Activated CD4-positive, alpha-beta T cell treated with anti-CD3 and anti-CD28 coated beads for 4 hours (primary cell): Measurements from ENCODE around the gene GTF3A.

Experiments used
- DNase-seq, 2 donors: peaks; one replicate each; pipeline ENCODE4 v3.0.0-alpha.2; 2020

The GTF3A gene

DNA sequence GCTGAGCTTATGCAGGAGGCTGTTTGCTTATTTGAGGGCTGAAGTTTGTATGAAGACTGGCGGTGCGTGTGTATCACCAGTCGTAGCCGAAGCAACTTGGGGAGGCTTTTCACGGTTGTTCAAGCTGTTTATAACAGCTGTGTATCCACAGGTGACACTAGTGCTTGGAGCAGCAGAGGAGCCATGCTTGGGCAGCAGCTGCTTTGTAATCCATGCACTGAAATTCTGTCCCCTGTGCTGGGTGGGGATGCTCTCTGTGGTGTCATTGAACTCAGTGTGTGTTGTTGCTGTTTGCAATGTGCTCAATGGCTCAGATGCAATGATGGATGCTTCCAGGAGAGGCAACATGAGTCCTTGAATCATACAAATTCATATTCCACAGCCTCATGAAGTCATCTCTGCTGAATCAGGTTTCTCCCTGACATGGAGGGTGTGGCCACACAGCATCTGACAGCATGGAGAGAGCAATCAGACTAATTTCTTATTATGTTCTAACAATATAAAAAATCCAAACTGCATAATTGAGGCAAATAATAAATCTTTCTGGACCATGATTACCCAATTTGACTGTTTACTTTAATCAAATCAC is 18.8 kb upstream of the GTF3A start:
- no peak for DNase-seq

- DNase-seq: peak; percentile 38 to 39
Observed at GRCh38 chr13:27406178-27406939, 18.1 kb upstream of the GTF3A start.

DNA sequence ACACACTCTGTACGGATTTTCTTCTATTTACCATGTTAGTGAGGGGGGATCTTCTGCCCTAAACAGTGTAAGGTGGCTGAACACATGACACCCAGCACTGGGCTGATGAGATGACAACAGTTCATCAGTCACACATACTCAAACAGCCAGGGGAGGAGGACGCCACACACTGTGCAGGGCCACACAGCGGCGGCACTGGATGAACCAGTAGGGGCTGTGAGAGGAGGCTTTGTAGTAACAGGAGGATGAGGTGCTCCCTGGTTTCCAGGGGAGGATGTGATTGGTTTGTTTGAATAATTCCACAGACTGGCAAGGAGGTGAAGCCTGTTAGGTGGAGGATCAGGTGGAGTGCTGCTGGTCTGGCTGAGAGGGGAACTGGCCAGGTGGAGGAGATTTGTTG is 16.3 kb upstream of the GTF3A start:
- no peak for DNase-seq

- no peak for DNase-seq
Observed at GRCh38 chr13:27409013-27409412, 15.4 kb upstream of the GTF3A start.

- DNase-seq: no peak
Observed at GRCh38 chr13:27411341-27411740, 13.1 kb upstream of the GTF3A start.

DNA sequence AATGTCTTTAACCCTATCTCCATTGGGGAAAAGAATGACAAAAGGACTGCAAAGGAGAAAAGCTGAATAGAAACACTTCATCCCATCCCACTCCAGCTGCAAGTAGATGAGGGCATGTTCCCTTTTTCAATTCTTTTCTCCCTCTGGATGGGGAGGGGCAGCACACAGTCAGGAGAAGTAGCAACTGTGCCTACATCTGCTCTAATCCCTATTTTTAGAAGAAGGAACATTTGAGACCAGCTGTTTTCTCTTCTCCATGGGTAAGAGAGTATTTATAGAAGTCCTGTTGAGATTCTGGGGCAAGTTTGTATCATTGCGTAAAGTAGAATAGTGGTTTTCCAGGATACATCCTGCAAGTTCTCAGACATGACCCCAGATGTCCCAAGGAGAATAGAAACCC is 9.3 kb upstream of the GTF3A start:
- DNase-seq: no peak

DNA sequence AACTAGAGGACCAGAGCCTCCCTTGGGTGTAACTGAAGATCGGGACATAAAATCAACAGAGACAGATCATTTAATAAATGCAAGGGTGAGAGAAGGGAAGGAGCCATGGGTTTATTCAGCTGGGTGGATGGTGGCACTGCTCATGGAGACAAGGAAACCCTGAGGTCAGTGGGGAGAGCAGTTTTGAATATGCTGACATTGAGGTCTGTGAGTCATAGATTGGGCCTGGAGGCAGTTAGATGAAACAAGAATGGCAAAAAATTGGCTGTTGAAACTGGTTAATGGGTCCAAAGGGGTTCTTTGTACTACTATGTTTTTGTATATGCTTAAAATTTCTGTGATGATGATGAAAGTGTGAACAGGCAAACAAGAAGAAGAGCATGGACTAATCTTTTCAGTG is 5.1 kb upstream of the GTF3A start:
- DNase-seq: no peak

DNA sequence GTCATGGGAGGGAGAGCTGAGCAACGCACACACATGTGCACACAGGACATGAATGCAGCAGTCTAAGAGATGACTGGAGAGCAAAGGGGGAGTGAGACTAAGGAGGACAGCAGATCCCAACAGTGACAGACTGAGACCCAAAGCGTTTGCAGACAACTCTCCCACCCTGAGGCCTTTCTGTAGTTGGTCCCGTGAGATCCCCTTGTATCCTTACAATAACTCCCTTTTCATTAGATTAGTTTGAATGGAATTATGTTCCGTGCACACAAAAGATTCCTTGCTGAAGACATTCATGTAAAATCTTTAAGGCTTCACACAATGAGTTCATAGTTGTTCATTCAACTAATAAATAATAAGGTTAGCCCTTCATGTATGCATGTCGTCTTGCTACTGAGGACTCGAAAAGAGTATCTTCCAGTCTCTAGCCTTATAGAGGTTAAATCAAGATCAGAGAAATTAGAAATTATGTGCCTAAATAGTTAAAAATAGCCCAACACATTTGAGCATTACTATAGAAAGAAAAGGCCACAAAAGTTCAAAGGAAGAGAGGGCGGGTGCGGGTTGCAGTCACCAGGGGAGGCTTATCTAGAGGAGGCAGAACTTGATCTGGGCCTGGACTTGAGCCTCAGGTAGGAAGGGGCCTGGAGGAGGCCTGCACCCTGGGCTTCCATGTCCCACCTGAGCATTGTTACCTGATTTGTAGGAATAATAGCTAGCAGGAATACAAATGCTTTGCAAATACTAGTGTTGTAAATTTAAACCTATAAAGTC is 3.1 kb upstream of the GTF3A start:
- DNase-seq: no peak

- no peak for DNase-seq
Observed at GRCh38 chr13:27423333-27423732, 1.1 kb upstream of the GTF3A start.

DNA sequence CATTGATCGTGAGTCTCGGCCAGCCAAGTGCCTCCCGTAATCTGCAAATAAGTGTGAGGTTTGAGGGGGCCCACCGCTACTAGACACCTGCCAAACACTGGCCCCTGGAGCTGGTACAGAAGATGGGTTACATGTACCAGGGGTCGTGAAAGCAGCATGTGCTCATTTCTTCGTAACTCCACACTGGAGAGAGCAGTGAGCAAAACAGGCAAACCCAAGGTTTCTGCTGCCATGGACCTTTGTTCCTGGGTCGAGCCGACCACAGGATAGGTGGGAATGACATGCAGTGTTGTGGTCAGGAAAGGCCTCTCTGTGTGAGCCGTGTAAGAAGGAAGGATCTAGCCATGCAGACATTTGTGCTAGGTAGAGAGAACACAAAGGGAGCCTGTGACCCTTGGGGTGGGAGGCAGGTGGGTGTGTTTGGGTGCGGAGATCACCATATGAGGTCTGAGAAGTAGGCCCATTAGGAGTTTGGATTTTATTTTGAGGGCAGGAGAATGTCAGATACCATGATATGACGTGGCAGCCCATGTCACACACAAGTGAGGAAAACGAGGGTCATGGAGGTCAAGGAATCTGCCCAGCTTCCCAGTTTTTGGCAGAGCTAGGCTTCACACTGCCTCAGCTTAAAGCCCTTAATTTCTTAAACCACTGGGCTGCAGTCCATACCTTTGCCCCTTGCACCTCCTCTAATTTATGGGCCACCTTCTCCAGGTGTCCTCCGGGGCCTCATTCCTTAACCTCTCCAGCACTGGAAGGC is 919 bp downstream of the GTF3A start:
- DNase-seq: peak in 1 of 2 donors; percentile 33

GRCh38 chr13:27425918-27426630 is 1.7 kb downstream of the GTF3A start:
- peak; percentile 72 to 80 for DNase-seq

DNA sequence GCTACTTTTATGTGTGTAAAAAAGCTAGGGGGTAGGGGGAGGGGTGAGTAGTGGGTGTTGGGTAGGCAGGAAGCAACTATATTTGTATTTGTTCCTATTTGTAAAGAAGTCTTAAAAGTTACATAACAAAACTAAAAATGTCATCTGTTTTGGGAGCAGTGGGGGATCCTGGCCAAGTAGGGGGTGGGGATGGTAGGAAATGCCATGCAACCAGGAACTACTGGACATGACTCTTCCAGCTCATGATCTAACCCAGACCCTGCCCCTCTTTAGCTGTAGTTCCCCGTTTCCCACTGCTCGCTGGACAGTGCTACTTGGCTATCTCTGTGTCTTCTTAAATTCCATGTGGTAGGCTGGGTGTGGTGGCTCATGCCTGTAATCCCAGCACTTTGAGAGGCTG is 3.2 kb downstream of the GTF3A start:
- no peak for DNase-seq

GRCh38 chr13:27428160-27428559 is 3.7 kb downstream of the GTF3A start:
- DNase-seq: no peak

GRCh38 chr13:27432180-27432579 is 7.8 kb downstream of the GTF3A start:
- DNase-seq: no peak

DNA sequence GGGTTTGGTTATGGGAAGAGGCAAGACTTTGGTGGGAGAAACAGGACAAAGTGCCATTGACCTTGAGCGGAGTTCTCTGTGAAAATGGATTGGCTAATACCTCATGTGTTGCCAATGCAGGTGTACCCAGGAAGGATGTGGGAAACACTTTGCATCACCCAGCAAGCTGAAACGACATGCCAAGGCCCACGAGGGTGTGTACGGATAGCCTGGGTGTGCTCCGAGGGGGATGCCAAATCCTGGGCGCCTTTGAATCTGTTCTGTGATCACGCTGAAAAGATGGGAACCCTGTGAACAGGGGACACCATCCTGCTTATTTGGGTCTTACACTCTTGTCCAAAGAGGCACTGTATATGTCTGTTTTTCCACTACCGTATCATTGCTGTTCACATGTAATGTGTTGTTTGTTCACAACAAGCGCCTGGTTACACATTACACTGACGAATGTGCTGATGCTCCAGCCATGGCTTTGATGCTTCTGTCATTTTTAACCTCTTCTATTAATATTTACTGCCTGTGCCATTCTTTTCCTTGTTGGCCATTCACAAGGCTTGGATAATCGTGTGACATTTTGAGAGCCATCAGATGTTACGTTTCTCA is 8.3 kb downstream of the GTF3A start:
- no peak for DNase-seq

DNA sequence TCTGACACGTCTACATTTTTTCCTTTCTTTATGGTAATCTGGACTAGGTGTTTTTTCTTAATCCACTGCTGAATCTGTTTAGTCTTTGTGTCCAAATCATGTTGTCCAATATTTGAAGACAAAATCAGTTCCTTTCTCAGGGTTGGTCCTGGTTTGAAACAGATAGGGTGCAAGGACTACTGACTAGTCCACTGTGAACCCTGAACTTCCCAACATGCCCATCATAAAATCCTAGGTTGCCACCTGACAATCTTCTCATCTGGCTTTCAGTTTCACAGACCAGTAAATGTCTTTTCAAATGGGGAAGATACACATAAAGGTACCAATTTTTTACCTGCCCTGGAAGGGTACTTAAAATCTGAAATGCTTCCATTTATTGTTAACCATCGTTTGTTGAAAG is 12.7 kb downstream of the GTF3A start:
- no peak for DNase-seq

GRCh38 chr13:27440408-27440807 is 16.0 kb downstream of the GTF3A start:
- DNase-seq: no peak

GRCh38 chr13:27442071-27442647 is 17.7 kb downstream of the GTF3A start:
- DNase-seq: peak in 1 of 2 donors; percentile 21

DNA sequence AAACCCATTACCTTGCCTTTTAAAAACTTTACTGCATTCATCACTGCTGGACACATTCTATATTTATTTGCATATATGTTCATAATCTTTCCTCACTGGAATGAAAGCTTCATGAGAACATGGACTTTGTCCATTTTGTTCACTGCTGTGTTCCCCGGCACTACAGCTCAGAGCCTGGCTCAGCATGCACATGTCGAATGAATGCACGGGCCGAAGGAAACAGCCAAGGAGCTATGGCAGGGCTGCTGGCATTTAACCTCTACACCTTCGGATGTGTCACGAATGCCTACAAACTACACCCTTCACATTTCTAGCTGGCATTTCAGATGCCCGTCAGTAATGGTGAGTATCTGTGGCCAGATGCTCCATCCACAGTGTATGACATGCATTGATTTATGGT is 18.4 kb downstream of the GTF3A start:
- DNase-seq: no peak

- no peak for DNase-seq
Observed at GRCh38 chr13:27446986-27447583, 22.7 kb downstream of the GTF3A start.

DNA sequence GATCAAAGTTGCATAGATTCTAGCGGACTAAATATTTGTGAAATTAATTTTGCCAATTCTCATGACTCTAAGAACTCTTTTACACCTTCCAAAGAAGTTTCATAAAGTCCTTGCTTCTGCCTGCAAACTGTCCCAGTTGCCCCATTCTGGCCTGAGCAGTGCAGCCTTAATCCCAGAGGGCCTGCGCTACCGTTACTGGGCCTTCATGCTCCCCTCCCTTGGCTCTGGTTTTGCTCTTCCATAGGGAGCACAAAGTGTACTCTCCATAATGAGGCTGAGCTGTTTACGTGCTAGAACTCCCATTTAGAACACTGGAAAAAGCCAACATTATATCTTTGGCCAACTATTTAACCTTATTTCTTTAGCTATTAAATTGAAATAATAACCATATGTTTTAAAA is 23.9 kb downstream of the GTF3A start:
- DNase-seq: no peak
